CD14-positive monocyte (primary cell): ENCODE measurements around the gene NEO1. TPM values are rescaled to one million over a fixed set of nuclear protein-coding genes. Genes with fewer than 3 reads are reported as not detected.

Experiments
- DNase-seq, 3 donors: peaks; one replicate each; pipeline ENCODE4 v3.0.0-alpha.2; 2011 to 2022
- H2AFZ ChIP-seq: 2 replicates; pipeline ENCODE4 v1.6.0; 2012; ENCODE audit warnings: mild to moderate bottlenecking, low read depth, low read length, inconsistent platforms; ENCODE audit not compliant: insufficient read depth, poor library complexity, severe bottlenecking
- H3K27ac ChIP-seq, 2 donors: 1 replicate in 1 of 2; 2 replicates in 1 of 2; pipeline ENCODE4 v1.5.1; 2012 to 2013; ENCODE audit warnings: low read length in 2 of 2, control low read depth in 1 of 2, inconsistent platforms in 1 of 2, low read depth in 1 of 2, mild to moderate bottlenecking in 1 of 2
- H3K27me3 ChIP-seq, 2 donors: one replicate each; pipeline versions ENCODE4 v1.6.0 to v1.6.1; 2011 to 2013; ENCODE audit warnings: low read length in 2 of 2; ENCODE audit not compliant: control insufficient read depth in 2 of 2, insufficient read depth in 2 of 2
- H3K36me3 ChIP-seq, 2 donors: replicated peaks in 1 of 2; 1 replicate in 1 of 2; 2 replicates in 1 of 2; pipeline versions ENCODE4 v1.5.1 to v1.6.1; 2012 to 2013; ENCODE audit warnings: low read length in 2 of 2, control low read depth in 1 of 2, inconsistent platforms in 1 of 2, mild to moderate bottlenecking in 1 of 2; ENCODE audit not compliant: insufficient read depth in 2 of 2, control insufficient read depth in 1 of 2
- H3K4me1 ChIP-seq, 2 donors: 1 replicate in 1 of 2; 2 replicates in 1 of 2; pipeline versions ENCODE4 v1.5.1 to v1.6.1; 2012 to 2013; ENCODE audit warnings: low read length in 2 of 2, control low read depth in 1 of 2, inconsistent platforms in 1 of 2, mild to moderate bottlenecking in 1 of 2, moderate library complexity in 1 of 2; ENCODE audit not compliant: insufficient read depth in 2 of 2, control insufficient read depth in 1 of 2
- H3K4me2 ChIP-seq: replicated peaks from 2 replicates; pipeline ENCODE3; 2012; ENCODE audit warnings: low read length, moderate library complexity, mild to moderate bottlenecking; ENCODE audit not compliant: poor library complexity, severe bottlenecking; ENCODE audit errors: extremely low read depth
- H3K4me3 ChIP-seq, 3 experiments: fragments of 200-600 bp in 1 of 3; sonication (generic) in 1 of 3; replicated peaks in 1 of 3; 1 replicate in 2 of 3; 2 replicates in 1 of 3; pipeline ENCODE4 v1.5.1; 2011 to 2013; ENCODE audit warnings: low read length in 3 of 3, mild to moderate bottlenecking in 3 of 3, control low read depth in 2 of 3, low read depth in 2 of 3, inconsistent platforms in 1 of 3, moderate library complexity in 1 of 3
- H3K79me2 ChIP-seq: 2 replicates; pipeline ENCODE4 v1.6.0; 2012; ENCODE audit warnings: mild to moderate bottlenecking, control low read depth, inconsistent platforms, low read length, moderate library complexity; ENCODE audit not compliant: insufficient read depth
- H3K9ac ChIP-seq: 2 replicates; pipeline ENCODE4 v1.6.0; 2017; ENCODE audit warnings: low read length, mild to moderate bottlenecking; ENCODE audit not compliant: insufficient read depth, poor library complexity, severe bottlenecking
- H3K9me3 ChIP-seq, 2 donors: replicated peaks in 1 of 2; 1 replicate in 1 of 2; 2 replicates in 1 of 2; pipeline versions ENCODE4 v1.5.1 to v1.6.1; 2012 to 2013; ENCODE audit warnings: low read length in 2 of 2, control low read depth in 1 of 2; ENCODE audit not compliant: control insufficient read depth in 1 of 2, insufficient read depth in 1 of 2
- H4K20me1 ChIP-seq: 2 replicates; pipeline ENCODE4 v1.6.0; 2012; ENCODE audit warnings: mild to moderate bottlenecking, low read length, control low read depth, moderate library complexity; ENCODE audit not compliant: insufficient read depth
- H3K27ac Mint-ChIP-seq, 7 donors: one replicate each; pipeline ENCODE4 v1.8.0; 2020; ENCODE audit warnings: mild to moderate bottlenecking in 7 of 7, mixed read lengths in 7 of 7, moderate library complexity in 6 of 7, inconsistent platforms in 2 of 7
- H3K27me3 Mint-ChIP-seq, 3 donors: one replicate each; pipeline ENCODE4 v1.8.0; 2021 to 2022; ENCODE audit warnings: low read depth in 3 of 3, mild to moderate bottlenecking in 3 of 3, mixed read lengths in 3 of 3, moderate library complexity in 3 of 3, inconsistent platforms in 1 of 3
- H3K36me3 Mint-ChIP-seq, 2 donors: one replicate each; pipeline ENCODE4 v1.8.0; 2020; ENCODE audit warnings: mixed read lengths in 2 of 2, inconsistent platforms in 1 of 2, mild to moderate bottlenecking in 1 of 2
- H3K4me1 Mint-ChIP-seq: one replicate; pipeline ENCODE4 v1.8.0; 2020; ENCODE audit warnings: mild to moderate bottlenecking, mixed read lengths
- H3K4me3 Mint-ChIP-seq, 2 donors: one replicate each; pipeline ENCODE4 v1.8.0; 2020; ENCODE audit warnings: mild to moderate bottlenecking in 2 of 2, mixed read lengths in 2 of 2, moderate library complexity in 1 of 2
- H3K9me3 Mint-ChIP-seq, 7 donors: one replicate each; pipeline ENCODE4 v1.8.0; 2020 to 2022; ENCODE audit warnings: mixed read lengths in 7 of 7, mild to moderate bottlenecking in 6 of 7, moderate library complexity in 6 of 7, inconsistent platforms in 2 of 7
- WGBS: methylation state at CpG from one replicate; pipeline ENCODE4 v1.1.5; 2013; ENCODE audit warnings: missing lambda C conversion rate; ENCODE audit not compliant: insufficient coverage; 5-methylcytosine and 5-hydroxymethylcytosine counted together
- intact Hi-C, 2 donors: fragments of 100-400 bp; cut with micrococcal nuclease; formaldehyde crosslinking; loops; one replicate each; pipeline versions ENCODE4 v1.15.0 to v1.15.1; 2023
- polyA plus RNA-seq, 3 donors: library from polyadenylated mRNA; depleted of rRNA in 1 of 3; unstranded in 2 of 3; stranded (reverse) in 1 of 3; fragments of 300-500 nt in 2 of 3; fragments of >200 nt in 1 of 3; fragmentation: Illumina TruSeq in 2 of 3; gene quantifications; 1 replicate in 2 of 3; 2 replicates in 1 of 3; pipeline ENCODE4 v1.2.3, GENCODE V29; 2012 to 2021
- TF ChIP-seq, protein P1 (sequence below): fragments of 200-600 bp; IDR thresholded peaks from one replicate; pipeline ENCODE4 v1.8.0; 2022; ENCODE audit warnings: antibody characterized with exemption, mild to moderate bottlenecking

NEO1 gene
- polyA plus RNA-seq, 3 donors: 0.03 to 0.06 TPM; not detected in 1

DNA sequence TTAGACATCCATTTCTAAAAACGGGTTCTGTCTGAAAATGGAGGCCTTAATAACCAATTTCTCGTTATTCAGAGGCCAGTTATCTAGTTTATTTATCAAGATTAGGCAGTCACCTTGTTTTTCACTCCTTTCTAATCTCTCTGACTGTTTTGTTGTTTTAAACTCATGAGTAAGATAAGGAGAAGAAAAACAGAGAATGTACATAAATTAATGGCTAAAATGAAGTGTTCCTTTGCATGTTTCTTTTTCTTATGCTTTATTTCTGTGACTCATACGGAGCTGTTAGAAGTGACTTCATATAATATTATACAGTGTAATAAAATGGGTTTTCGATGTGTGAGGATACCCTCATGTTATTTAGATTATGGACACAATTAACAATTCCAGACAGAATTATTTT lies 22.0 kb downstream of the NEO1 start:
- Histone ChIP-seq H3K4me1 (no peaks in the 10 kb centered on the region), H4K20me1 (no peaks in the 10 kb centered on the region), H3K79me2 (no peaks in the 10 kb centered on the region), H3K4me2 (no peak overlapping the region), H3K27me3 (peaks cover 13 to 29% of the 10 kb centered on the region in 2 donors), H3K27ac (no peak overlapping the region), H3K9ac (no peak overlapping the region), H3K36me3 (no peaks in the 10 kb centered on the region), H2AFZ (no peak overlapping the region), H3K9me3 (no peaks in the 10 kb centered on the region), H3K4me3 (no peak overlapping the region)
- Mint-ChIP-seq H3K9me3 (no peaks in the 10 kb centered on the region), H3K27me3 (peaks cover 11 to 24% (median 11%) of the 10 kb centered on the region in 3 donors), H3K4me1 (no peaks in the 10 kb centered on the region), H3K4me3 (no peak overlapping the region), H3K27ac (no peak overlapping the region), H3K36me3 (no peaks in the 10 kb centered on the region)
- TF ChIP-seq, protein P1, sequence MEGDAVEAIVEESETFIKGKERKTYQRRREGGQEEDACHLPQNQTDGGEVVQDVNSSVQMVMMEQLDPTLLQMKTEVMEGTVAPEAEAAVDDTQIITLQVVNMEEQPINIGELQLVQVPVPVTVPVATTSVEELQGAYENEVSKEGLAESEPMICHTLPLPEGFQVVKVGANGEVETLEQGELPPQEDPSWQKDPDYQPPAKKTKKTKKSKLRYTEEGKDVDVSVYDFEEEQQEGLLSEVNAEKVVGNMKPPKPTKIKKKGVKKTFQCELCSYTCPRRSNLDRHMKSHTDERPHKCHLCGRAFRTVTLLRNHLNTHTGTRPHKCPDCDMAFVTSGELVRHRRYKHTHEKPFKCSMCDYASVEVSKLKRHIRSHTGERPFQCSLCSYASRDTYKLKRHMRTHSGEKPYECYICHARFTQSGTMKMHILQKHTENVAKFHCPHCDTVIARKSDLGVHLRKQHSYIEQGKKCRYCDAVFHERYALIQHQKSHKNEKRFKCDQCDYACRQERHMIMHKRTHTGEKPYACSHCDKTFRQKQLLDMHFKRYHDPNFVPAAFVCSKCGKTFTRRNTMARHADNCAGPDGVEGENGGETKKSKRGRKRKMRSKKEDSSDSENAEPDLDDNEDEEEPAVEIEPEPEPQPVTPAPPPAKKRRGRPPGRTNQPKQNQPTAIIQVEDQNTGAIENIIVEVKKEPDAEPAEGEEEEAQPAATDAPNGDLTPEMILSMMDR: no peak
- WGBS: no CpG with 5 or more reads among the region's 4 CpGs
- intact Hi-C loops: no loop called here
- DNase-seq: no peak

DNA sequence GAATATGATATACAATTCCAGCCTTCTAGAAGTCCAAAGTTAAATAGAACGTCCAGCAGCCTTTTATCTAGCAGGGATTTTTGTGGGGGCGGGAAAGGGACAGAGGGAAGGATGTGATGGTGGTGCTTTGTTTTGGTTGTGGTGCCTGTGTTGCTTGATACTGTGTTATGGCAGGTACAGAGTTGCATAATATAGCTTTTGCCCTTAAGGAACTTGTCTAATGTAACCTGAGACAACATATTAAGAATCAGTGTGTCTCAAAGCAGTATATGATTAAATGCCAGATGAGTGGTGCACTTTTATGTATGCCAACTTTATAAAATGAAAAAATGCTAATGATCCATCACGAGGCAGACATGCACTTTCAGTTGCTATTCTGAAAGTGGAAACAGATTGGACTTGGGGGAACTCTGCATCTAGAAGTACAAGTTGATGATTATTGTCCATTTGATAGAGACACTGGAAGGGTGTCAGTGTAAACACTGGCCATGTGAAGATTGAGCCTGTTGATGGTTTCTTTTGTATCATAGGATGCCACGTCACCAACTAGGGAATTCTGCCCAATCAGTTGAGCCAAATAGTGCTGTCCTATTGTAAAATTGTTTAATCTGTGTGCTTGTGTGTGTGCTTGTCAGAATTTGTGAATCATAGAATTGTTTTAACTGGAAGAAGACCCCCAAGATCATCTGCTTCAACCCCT lies 23.0 kb downstream of the NEO1 start:
- H3K27me3 ChIP-seq: peaks cover 14 to 25% of the 10 kb centered on the region in 2 donors

More for the DNA sequence above, 23.0 kb downstream of the NEO1 start:
- H3K27ac ChIP-seq: no peak overlapping the region
- Mint-ChIP-seq H3K27me3 (peaks cover 11 to 21% (median 11%) of the 10 kb centered on the region in 3 donors), H3K4me1 (no peaks in the 10 kb centered on the region), H3K9me3 (no peaks in the 10 kb centered on the region), H3K4me3 (no peak overlapping the region), H3K27ac (no peak overlapping the region), H3K36me3 (no peaks in the 10 kb centered on the region)
- intact Hi-C loops: no loop called here
- H3K79me2 ChIP-seq: no peaks in the 10 kb centered on the region
- 77% methylated on average over 4 of the region's 4 CpGs for WGBS
- H3K4me3 ChIP-seq: no peak overlapping the region
- H3K9ac ChIP-seq: no peak overlapping the region
- TF ChIP-seq, protein P1: no peak
- H2AFZ ChIP-seq: no peak overlapping the region
- no peaks in the 10 kb centered on the region for H3K4me1 ChIP-seq
- H3K36me3 ChIP-seq: no peaks in the 10 kb centered on the region
- no peak for DNase-seq
- H3K4me2 ChIP-seq: no peak overlapping the region
- no peaks in the 10 kb centered on the region for H4K20me1 ChIP-seq
- H3K9me3 ChIP-seq: no peaks in the 10 kb centered on the region
